Ramos (cell line): ENCODE results near the gene CDC40.
"Not testable (repeated sequence)": the region's sequence is repeated elsewhere in the genome, so short reads cannot be mapped to it uniquely, and the experiment has no call there.

ENCODE experiments used
- in situ Hi-C: fragments of 300-500 bp; cut with MboI; formaldehyde crosslinking; loops from one replicate; pipeline ENCODE4 v1.14.3; 2022; ENCODE audit warnings: low sequenced_read_pairs; ENCODE audit not compliant: unreplicated experiment

CDC40 gene

DNA sequence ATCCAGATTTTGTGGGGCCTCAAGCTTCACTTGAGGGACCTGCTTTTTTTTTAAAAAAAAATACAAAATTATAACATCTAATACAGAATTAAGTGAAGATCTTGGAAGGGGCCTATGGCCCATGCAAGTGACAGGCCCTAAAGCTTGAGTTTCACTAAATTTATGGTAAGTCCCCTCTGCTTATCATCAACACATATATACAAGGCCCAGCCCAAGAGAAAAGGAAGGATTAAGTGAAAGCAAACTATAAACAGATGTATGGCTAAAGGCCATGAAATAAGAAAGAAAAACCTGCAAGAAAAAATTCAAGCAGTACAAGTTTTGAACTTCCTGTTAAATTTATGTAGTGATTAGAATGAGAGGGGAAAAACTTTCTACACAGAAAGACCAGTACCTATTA is 86.8 kb downstream of the CDC40 start:
- in situ Hi-C loops = no loop called here

GRCh38 chr6:110269623-110270022 is 89.4 kb downstream of the CDC40 start:
- in situ Hi-C loops = no loop called here

GRCh38 chr6:110270165-110270564 is 89.9 kb downstream of the CDC40 start:
- in situ Hi-C loops = no loop called here

- in situ Hi-C loops = no loop called here
Observed at GRCh38 chr6:110271732-110272022, 91.5 kb downstream of the CDC40 start.

- in situ Hi-C loops = not testable (repeated sequence)
Observed at GRCh38 chr6:110272781-110273180, 92.6 kb downstream of the CDC40 start.

DNA sequence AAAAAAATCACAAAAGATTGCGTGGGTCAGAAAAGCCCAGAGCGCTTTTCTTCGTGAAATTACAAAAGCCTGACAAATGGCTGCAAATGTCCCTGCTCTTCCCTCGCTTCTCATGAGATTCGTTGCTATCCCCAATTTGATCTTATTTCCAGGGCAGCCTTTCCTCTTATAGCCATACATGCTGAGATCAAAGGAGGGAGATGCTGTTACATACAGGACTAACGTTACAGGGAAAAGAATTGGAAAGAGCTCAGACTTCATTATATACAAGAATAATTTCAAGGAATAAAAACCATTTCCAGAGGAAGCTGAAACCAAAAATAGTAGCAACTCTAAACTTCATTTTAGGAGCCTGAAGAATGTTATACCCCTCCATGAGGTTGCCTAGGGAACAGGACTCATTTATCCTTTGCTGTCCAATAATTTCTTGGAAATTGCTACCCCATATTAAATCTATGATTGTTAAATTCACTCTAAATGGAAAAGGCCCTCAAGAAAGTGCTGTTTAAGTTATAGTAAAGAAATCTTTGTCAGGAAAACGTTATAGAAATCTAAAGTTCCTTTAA is 97.0 kb downstream of the CDC40 start:
- in situ Hi-C loops = no loop called here
